HAP-1 (cell line): ENCODE results near the gene ITPKA.

Experiments used
- DNase-seq, 2 experiments: peaks; one replicate each; pipeline ENCODE4 v3.0.0-alpha.2; 2016 to 2020; ENCODE audit warnings: low spot score in 2 of 2
- H3K27me3 ChIP-seq: fragments of 250-450 bp; sonication (Bioruptor Pico); 2 replicates; pipeline ENCODE4 v1.5.1; 2020; ENCODE audit warnings: low read depth, mild to moderate bottlenecking, moderate library complexity
- H3K36me3 ChIP-seq: fragments of 250-450 bp; sonication (Bioruptor Pico); replicated peaks from 2 replicates; pipeline ENCODE4 v1.5.1; 2020; ENCODE audit warnings: mild to moderate bottlenecking
- H3K4me1 ChIP-seq: fragments of 250-450 bp; sonication (Bioruptor Pico); 2 replicates; pipeline ENCODE4 v1.5.1; 2020; ENCODE audit warnings: mild to moderate bottlenecking
- H3K4me3 ChIP-seq: fragments of 250-450 bp; sonication (Bioruptor Pico); 2 replicates; pipeline ENCODE4 v1.5.1; 2020; ENCODE audit warnings: mild to moderate bottlenecking, moderate library complexity
- H3K9me3 ChIP-seq: fragments of 250-450 bp; sonication (Bioruptor Pico); 2 replicates; pipeline ENCODE4 v1.5.1; 2020; ENCODE audit warnings: mild to moderate bottlenecking, moderate library complexity
- in situ Hi-C: fragments of 300-500 bp; cut with MboI; formaldehyde crosslinking; loops from 3 replicates; pipeline ENCODE4 v1.14.3; 2020; ENCODE audit warnings: low sequenced_read_pairs, inconsistent platforms, mixed read lengths

ITPKA gene

GRCh38 chr15:41507820-41508290, 14.2 kb downstream of the ITPKA start:
- Histone ChIP-seq H3K9me3 (no peaks in the 10 kb centered on the region), H3K4me1 (no peaks in the 10 kb centered on the region), H3K4me3 (no peak overlapping the region), H3K27me3 (no peaks in the 10 kb centered on the region), H3K36me3 (0 out of 2 replicates have a peak, but pooled peaks cover 3% of the 10 kb centered on the region)
- in situ Hi-C loops: no loop called here
- DNase-seq: no peak

- no peak overlapping the region for H3K4me3 ChIP-seq
- in situ Hi-C loops: no loop called here
- H3K27me3 ChIP-seq: no peaks in the 10 kb centered on the region
- H3K36me3 ChIP-seq: peaks cover 3% of the 10 kb centered on the region; the same call in 1 of the 2 replicates
- no peak for DNase-seq
- H3K9me3 ChIP-seq: no peaks in the 10 kb centered on the region
- peaks cover 11% of the 10 kb centered on the region for H3K4me1 ChIP-seq
These were observed 17.1 kb downstream of the ITPKA start for GRCh38 chr15:41510728-41511127.

GRCh38 chr15:41511331-41511898, 17.7 kb downstream of the ITPKA start:
- DNase-seq: no peak
- no peak overlapping the region for H3K4me3 ChIP-seq
- peaks cover 3% of the 10 kb centered on the region; the same call in 1 of the 2 replicates for H3K36me3 ChIP-seq
- H3K27me3 ChIP-seq: no peaks in the 10 kb centered on the region
- in situ Hi-C loops: no loop called here
- no peaks in the 10 kb centered on the region for H3K9me3 ChIP-seq
- H3K4me1 ChIP-seq: peaks cover 11% of the 10 kb centered on the region

- DNase-seq: no peak
These were observed 18.3 kb downstream of the ITPKA start for GRCh38 chr15:41511899-41512369.

GRCh38 chr15:41512512-41512939, 18.9 kb downstream of the ITPKA start:
- Histone ChIP-seq H3K27me3 (no peaks in the 10 kb centered on the region), H3K36me3 (peaks cover 3% of the 10 kb centered on the region; the same call in 1 of the 2 replicates), H3K4me3 (no peak overlapping the region), H3K4me1 (peaks cover 11% of the 10 kb centered on the region), H3K9me3 (no peaks in the 10 kb centered on the region)
- DNase-seq: no peak
- in situ Hi-C loops: no loop called here

More at GRCh38 chr15:41511899-41512369, 18.3 kb downstream of the ITPKA start:
- Histone ChIP-seq H3K36me3 (peaks cover 3% of the 10 kb centered on the region; the same call in 1 of the 2 replicates), H3K4me1 (peaks cover 11% of the 10 kb centered on the region), H3K27me3 (no peaks in the 10 kb centered on the region), H3K9me3 (no peaks in the 10 kb centered on the region), H3K4me3 (no peak overlapping the region)
- in situ Hi-C loops: no loop called here

- Histone ChIP-seq H3K27me3 (no peaks in the 10 kb centered on the region), H3K4me3 (peak overlapping the region; percentile 34), H3K36me3 (peaks cover 3% of the 10 kb centered on the region; the same call in 1 of the 2 replicates), H3K4me1 (peaks cover 11% of the 10 kb centered on the region), H3K9me3 (no peaks in the 10 kb centered on the region)
- DNase-seq: peak in 1 of 2 experiments; percentile 24
- in situ Hi-C loops: no loop called here
These were observed 19.3 kb downstream of the ITPKA start for GRCh38 chr15:41512940-41513505.

- Histone ChIP-seq H3K36me3 (peaks cover 3% of the 10 kb centered on the region; the same call in 1 of the 2 replicates), H3K4me1 (peaks cover 11% of the 10 kb centered on the region), H3K4me3 (peak within 1 kb of the TSS; percentile 34), H3K27me3 (no peaks in the 10 kb centered on the region), H3K9me3 (no peaks in the 10 kb centered on the region)
- peak; percentile 91 to 95 for DNase-seq
- in situ Hi-C loops: no loop called here
These were observed 20.0 kb downstream of the ITPKA start, which contains the start of gene LTK for GRCh38 chr15:41513506-41514227. Gene LTK, minus strand, starts transcription at chr15:41513827. Its CDS starts 118 bp downstream, at chr15:41513709.

GRCh38 chr15:41517895-41518449, 24.3 kb downstream of the ITPKA start:
- no peak overlapping the region for H3K4me3 ChIP-seq
- peaks cover 11% of the 10 kb centered on the region for H3K4me1 ChIP-seq
- in situ Hi-C loops: no loop called here
- peaks cover 9% of the 10 kb centered on the region for H3K36me3 ChIP-seq
- no peak for DNase-seq
- no peaks in the 10 kb centered on the region for H3K27me3 ChIP-seq
- H3K9me3 ChIP-seq: no peaks in the 10 kb centered on the region

GRCh38 chr15:41520636-41521035, 27.0 kb downstream of the ITPKA start:
- no peak for DNase-seq
- no peak overlapping the region for H3K4me3 ChIP-seq
- in situ Hi-C loops: no loop called here
- peaks cover 13% of the 10 kb centered on the region for H3K36me3 ChIP-seq
- no peaks in the 10 kb centered on the region for H3K4me1 ChIP-seq
- H3K27me3 ChIP-seq: no peaks in the 10 kb centered on the region
- H3K9me3 ChIP-seq: no peaks in the 10 kb centered on the region

GRCh38 chr15:41521614-41522013, 27.9 kb downstream of the ITPKA start:
- no peaks in the 10 kb centered on the region for H3K27me3 ChIP-seq
- in situ Hi-C loops: no loop called here
- H3K4me3 ChIP-seq: no peak overlapping the region
- peaks cover 23% of the 10 kb centered on the region for H3K36me3 ChIP-seq
- no peaks in the 10 kb centered on the region for H3K9me3 ChIP-seq
- no peaks in the 10 kb centered on the region for H3K4me1 ChIP-seq
- no peak for DNase-seq

GRCh38 chr15:41523097-41523496, 29.4 kb downstream of the ITPKA start:
- Histone ChIP-seq H3K27me3 (no peaks in the 10 kb centered on the region), H3K4me1 (no peaks in the 10 kb centered on the region), H3K4me3 (no peak overlapping the region), H3K36me3 (peaks cover 38% of the 10 kb centered on the region), H3K9me3 (no peaks in the 10 kb centered on the region)
- DNase-seq: no peak
- in situ Hi-C loops: no loop called here

GRCh38 chr15:41530363-41530956, 36.8 kb downstream of the ITPKA start:
- in situ Hi-C loops: no loop called here
- Histone ChIP-seq H3K4me1 (no peaks in the 10 kb centered on the region), H3K4me3 (no peak overlapping the region), H3K9me3 (no peaks in the 10 kb centered on the region), H3K36me3 (peaks cover 82% of the 10 kb centered on the region), H3K27me3 (no peaks in the 10 kb centered on the region)
- no peak for DNase-seq

- no peak overlapping the region for H3K4me3 ChIP-seq
- no peak for DNase-seq
- H3K27me3 ChIP-seq: no peaks in the 10 kb centered on the region
- no peaks in the 10 kb centered on the region for H3K9me3 ChIP-seq
- H3K4me1 ChIP-seq: peaks cover 2% of the 10 kb centered on the region; the same call in 1 of the 2 replicates
- in situ Hi-C loops: no loop called here
- peaks cover 51% of the 10 kb centered on the region for H3K36me3 ChIP-seq
These were observed 41.9 kb downstream of the ITPKA start for GRCh38 chr15:41535544-41535943.
